Fibroblast of the aortic adventitia (primary cell): ENCODE data around the gene TMEM220. TPM values are rescaled to one million over a fixed set of nuclear protein-coding genes. Genes with fewer than 3 reads are reported as not detected.

Experiments
- DNase-seq: peaks from one replicate; pipeline ENCODE4 v3.0.0-alpha.2; 2010; ENCODE audit warnings: low read depth
- H3K4me3 ChIP-seq: 2 replicates; pipeline ENCODE4 v1.5.1; 2011; ENCODE audit warnings: low read depth, mild to moderate bottlenecking, control low read depth, low read length, moderate library complexity
- total RNA-seq: library from RNA; depleted of rRNA; stranded (reverse); fragments of >200 nt; gene quantifications from 2 replicates; pipeline ENCODE4 v1.2.3, GENCODE V29; 2012; ENCODE audit warnings: low replicate concordance
- TF ChIP-seq, protein P1 (sequence below): IDR thresholded peaks from 2 replicates; pipeline ENCODE4 v1.5.1; 2011; ENCODE audit warnings: mild to moderate bottlenecking, low read length, control low read depth, inconsistent platforms; ENCODE audit not compliant: insufficient read depth

TMEM220 gene
- total RNA-seq, 1 donor = 6.2 TPM

DNA sequence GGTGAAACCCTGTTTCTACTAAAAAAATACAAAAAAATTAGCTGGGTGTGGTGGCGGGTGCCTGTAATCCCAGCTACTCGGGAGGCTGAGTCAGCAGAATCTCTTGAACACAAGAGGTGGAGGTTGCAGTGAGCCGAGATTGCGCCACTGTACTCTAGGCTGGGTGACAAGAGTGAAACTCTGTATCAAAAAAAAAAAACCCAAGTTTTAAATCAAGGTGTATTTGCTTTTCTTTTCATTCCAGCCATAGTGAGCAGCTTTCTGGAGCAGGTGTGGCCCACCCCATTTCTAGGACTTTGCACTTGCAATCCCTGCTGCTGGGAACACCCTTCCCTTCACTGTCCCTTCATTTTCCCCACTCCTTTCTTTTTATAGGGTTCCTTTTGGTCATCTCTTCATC lies 45.2 kb upstream of the TMEM220 start:
- no peak for DNase-seq
- no peak overlapping the region for H3K4me3 ChIP-seq
- TF ChIP-seq, protein P1, sequence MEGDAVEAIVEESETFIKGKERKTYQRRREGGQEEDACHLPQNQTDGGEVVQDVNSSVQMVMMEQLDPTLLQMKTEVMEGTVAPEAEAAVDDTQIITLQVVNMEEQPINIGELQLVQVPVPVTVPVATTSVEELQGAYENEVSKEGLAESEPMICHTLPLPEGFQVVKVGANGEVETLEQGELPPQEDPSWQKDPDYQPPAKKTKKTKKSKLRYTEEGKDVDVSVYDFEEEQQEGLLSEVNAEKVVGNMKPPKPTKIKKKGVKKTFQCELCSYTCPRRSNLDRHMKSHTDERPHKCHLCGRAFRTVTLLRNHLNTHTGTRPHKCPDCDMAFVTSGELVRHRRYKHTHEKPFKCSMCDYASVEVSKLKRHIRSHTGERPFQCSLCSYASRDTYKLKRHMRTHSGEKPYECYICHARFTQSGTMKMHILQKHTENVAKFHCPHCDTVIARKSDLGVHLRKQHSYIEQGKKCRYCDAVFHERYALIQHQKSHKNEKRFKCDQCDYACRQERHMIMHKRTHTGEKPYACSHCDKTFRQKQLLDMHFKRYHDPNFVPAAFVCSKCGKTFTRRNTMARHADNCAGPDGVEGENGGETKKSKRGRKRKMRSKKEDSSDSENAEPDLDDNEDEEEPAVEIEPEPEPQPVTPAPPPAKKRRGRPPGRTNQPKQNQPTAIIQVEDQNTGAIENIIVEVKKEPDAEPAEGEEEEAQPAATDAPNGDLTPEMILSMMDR = no peak

DNA sequence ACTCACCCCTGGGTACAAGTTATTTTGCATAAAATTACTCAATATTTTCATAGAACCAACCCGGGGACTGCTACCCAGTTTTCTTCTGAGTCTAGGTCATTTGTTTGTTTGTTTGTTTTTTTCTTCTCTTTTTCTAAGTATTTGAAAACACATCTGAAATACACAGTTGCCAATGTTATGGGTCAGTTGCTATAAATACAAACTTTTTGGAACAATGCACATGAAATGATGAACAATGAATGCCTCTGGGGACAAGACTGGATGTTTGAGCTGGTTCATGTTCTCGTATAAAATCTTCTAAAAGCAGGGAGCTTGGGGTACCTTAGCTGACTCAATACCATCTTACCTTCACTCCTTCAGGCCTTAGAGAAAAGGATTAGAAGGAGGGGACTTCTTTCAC lies 43.6 kb upstream of the TMEM220 start:
- H3K4me3 ChIP-seq = no peak overlapping the region
- DNase-seq = no peak
- TF ChIP-seq, protein P1 = no peak

DNA sequence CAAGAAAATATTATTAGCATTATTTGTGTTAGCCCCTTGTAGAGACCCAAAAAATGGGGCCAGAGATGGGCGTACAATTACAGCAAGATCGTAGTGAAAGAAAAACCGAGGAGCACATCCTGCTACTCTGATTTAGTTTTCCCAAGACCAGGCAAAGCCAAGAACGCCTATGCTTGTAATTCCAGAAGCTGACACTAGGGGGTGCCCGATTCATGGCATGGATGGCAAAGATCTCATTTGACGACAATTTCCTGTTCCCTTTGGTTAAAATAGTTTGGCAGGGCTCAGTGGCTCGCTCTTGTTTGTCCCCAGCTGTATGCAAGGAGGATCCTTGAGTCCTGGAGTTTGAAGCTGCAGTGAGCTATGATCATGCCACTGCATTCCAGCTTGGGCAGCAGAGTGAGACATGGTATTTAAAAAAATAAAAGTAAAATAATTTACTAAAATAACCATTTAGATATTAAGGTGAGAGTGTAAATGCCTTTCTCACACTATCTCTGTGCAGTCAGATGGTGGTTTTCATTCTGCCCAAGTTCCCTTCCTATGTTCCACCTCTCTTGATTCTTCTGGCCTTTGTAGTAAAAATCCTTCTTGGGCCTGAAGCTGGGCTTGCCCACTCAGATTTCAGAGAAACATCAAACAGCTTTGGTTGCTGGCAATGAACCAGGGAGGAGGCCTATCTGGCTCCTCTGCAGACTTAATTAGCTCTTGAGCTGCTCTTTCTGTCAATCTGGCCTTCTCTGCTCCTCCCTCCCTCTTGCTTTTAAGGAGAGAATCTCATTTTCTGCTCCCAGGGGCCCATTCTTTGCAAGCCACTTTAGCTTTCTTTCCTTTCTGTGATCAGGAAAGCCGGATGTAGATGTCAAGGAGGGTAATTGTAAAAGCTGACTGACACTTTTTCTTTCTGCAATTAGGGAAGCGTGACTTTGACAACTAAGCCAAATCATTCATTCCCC lies 42.9 kb upstream of the TMEM220 start:
- TF ChIP-seq, protein P1 = peak; percentile 73
- no peak overlapping the region for H3K4me3 ChIP-seq
- no peak for DNase-seq

DNA sequence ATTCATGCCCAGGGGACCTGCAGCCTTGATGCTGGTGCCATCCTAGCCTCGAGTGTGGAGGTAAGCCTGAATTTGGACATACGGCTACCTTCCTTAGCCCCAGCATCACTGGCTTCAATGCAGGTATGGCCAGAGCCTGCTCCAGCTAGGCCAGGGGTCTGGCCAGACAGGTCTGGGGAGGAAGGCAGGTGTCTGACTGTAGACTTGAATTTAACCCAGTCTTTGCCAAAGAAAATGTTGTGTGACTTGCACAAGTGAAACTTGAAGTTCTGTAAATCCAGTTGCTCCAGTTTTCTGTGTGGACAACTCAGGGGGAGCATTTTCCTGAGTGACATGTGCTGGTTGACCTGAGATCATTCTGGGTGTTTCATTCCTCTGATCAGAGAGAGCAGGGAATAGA lies 41.3 kb upstream of the TMEM220 start:
- H3K4me3 ChIP-seq = no peak overlapping the region
- TF ChIP-seq, protein P1 = no peak
- DNase-seq = no peak

DNA sequence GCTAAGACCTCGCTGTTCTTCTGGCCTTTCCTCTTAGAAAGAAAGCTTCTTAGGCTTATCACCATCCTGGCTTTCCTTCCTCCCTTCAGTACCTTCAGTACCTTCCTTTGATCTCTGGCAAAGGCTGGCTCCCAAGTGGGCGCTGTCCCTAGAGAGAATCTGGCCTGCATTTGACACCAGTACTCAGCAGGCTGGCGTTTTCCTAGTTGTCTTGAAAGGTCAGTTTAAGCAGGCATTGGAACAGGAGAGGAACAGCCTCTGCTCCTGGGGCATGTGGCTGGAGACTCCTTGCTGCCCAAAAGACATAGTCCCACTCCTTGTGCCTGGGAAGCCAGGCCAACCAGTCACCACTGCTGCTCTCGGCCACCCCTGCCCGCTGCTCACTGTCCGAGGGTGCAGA lies 40.0 kb upstream of the TMEM220 start:
- no peak for DNase-seq
- TF ChIP-seq, protein P1 = no peak
- H3K4me3 ChIP-seq = no peak overlapping the region

DNA sequence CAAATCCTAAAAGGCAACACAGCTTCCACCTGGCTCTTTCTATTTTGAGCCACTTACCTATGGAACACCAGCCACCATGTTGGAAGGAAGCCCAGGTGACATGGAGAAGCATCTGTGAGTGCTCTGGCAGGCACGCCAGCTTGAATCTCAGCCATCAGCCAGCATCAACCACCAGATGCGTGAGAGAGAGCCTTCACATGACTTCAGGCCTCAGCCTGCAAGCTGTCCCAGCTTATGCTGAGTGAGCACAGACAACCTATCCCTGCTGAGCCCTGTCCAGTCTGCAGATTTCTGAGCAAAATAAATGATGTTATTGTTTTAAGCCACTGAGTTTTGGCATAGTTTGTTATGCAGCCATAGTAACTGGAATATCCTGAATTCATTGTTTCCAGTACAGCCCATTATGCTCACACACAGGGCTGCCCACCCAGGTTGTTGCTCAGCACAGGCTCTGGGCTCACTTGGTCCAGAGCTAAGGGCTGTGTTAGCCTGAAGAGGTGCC lies 39.0 kb upstream of the TMEM220 start:
- TF ChIP-seq, protein P1 = no peak
- peak; percentile 41 for DNase-seq

DNA sequence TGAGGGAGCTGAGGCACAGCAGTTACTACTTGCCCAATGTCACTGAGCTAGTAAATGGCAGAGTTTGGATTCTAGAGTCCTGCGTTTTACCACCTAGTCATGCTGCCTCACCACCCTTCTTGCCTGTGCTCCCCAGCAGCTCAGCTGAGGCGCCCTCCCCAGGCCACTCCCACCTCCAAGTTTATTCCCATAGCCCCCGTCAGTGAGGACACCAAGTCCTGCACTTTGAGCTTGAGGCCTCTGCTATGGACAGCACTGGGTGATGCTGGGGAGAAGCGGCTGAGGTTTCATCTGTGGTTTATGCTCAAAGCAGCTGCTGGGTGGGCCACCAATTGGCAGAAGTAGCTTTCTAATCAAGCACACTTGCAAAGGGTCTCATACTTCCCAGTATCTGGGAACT lies 37.4 kb upstream of the TMEM220 start:
- H3K4me3 ChIP-seq = no peak overlapping the region
- DNase-seq = no peak
- TF ChIP-seq, protein P1 = no peak

More for the DNA sequence above, 39.0 kb upstream of the TMEM220 start:
- H3K4me3 ChIP-seq = no peak overlapping the region
